Stomach (tissue), 4 donors: ENCODE data around the gene CCDC88B.

Experiments
- CTCF ChIP-seq, 7 experiments: fragments of 450-650 bp in 4 of 7; fragments of 200-600 bp in 3 of 7; sonication (generic) in 3 of 7; IDR thresholded peaks; one replicate each; pipeline ENCODE4 v1.5.1; 2016 to 2019; ENCODE audit warnings: antibody characterized with exemption in 7 of 7, control low read depth in 2 of 7, mild to moderate bottlenecking in 1 of 7
- POLR2AphosphoS5 ChIP-seq, 3 donors: sonication (generic); formaldehyde crosslinking; IDR thresholded peaks; one replicate each; pipeline ENCODE4 v1.6.1; 2016; ENCODE audit warnings: antibody characterized with exemption in 3 of 3

- TF ChIP-seq CTCF (IDR thresholded peaks at IDR 0.05) (no peak), POLR2AphosphoS5 (IDR thresholded peaks at IDR 0.05) (no peak)
Observed at GRCh38 chr11:64372021-64372420, 32.0 kb downstream of the CCDC88B start.
